Fibroblast of villous mesenchyme (primary cell): Measurements from ENCODE around the gene CHST9. TPM values are rescaled to one million over a fixed set of nuclear protein-coding genes. Genes with fewer than 3 reads are reported as not detected.

ENCODE experiments used
- DNase-seq: peaks from one replicate; pipeline ENCODE4 v3.0.0-alpha.2; 2010; ENCODE audit warnings: low read depth
- H3K4me3 ChIP-seq: 2 replicates; pipeline ENCODE4 v1.5.1; 2011; ENCODE audit warnings: low read depth, mild to moderate bottlenecking, low read length
- total RNA-seq: library from RNA; depleted of rRNA; stranded (reverse); fragments of >200 nt; gene quantifications from 2 replicates; pipeline ENCODE4 v1.2.3, GENCODE V29; 2012
- TF ChIP-seq, protein P1 (sequence below): IDR thresholded peaks from 2 replicates; pipeline ENCODE4 v1.5.1; 2012; ENCODE audit warnings: low read depth, mild to moderate bottlenecking, low read length; ENCODE audit not compliant: insufficient read depth

Gene CHST9
- total RNA-seq, 1 donor, result not detected

DNA sequence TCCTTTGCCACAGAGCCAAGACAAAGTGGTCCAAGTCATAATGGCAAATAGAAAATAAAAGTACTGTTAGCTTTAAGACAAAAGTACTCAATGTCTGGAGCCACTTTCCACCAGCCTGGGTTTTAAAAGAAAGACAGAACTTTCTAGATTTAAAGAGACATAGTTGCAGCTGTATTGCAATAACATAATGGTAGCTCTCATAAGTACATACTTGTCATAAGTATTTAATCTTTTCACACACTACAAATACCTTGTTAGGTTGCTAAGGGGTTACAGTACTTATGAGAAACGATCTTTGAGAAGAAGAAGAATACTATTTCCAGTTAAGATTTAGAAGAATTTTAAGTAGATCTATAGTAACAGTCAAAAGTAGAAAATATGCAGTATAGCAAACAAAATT is 290.7 kb downstream of the CHST9 start:
- no peak overlapping the region for H3K4me3 ChIP-seq
- DNase-seq, result no peak
- TF ChIP-seq, protein P1, sequence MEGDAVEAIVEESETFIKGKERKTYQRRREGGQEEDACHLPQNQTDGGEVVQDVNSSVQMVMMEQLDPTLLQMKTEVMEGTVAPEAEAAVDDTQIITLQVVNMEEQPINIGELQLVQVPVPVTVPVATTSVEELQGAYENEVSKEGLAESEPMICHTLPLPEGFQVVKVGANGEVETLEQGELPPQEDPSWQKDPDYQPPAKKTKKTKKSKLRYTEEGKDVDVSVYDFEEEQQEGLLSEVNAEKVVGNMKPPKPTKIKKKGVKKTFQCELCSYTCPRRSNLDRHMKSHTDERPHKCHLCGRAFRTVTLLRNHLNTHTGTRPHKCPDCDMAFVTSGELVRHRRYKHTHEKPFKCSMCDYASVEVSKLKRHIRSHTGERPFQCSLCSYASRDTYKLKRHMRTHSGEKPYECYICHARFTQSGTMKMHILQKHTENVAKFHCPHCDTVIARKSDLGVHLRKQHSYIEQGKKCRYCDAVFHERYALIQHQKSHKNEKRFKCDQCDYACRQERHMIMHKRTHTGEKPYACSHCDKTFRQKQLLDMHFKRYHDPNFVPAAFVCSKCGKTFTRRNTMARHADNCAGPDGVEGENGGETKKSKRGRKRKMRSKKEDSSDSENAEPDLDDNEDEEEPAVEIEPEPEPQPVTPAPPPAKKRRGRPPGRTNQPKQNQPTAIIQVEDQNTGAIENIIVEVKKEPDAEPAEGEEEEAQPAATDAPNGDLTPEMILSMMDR, result no peak

DNA sequence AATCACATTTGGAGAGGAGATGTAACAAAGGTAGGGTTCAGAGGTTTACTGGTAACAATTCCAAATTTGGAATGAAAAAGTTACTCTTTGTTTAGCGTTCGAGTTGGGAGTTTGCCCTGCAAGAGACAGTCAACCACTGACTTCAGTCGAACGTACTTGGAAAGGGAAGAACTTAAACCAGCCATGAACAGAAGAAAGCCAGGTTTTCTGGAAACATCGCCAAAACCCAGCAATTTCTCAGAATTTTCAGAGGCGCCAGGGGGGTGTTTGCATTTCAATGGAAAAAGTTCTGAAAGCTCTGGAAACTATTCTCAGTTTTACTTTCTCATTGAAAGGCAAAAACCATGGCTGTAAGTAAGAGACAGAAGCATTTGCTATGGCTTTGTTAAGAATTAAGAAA is 291.1 kb downstream of the CHST9 start:
- H3K4me3 ChIP-seq, result no peak overlapping the region
- DNase-seq, result no peak
- TF ChIP-seq, protein P1, result no peak

DNA sequence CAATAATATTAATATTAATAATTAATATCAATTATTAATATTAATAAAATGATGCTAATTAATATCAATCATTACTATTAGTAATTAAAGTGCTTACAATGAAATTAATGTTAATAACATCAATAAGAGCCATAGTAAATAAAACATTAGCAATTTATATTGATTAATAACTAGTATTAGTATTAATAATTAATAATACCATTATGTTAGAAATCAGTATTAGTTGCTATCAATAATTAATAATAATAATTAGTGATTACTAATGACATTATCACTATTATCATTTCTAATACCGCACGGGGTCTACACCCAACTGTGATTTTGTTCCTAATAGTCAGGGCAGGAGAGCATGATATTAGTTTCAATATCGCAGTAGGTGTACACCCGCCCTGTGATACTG is 296.8 kb downstream of the CHST9 start:
- no peak overlapping the region for H3K4me3 ChIP-seq
- TF ChIP-seq, protein P1, result no peak
- no peak for DNase-seq

DNA sequence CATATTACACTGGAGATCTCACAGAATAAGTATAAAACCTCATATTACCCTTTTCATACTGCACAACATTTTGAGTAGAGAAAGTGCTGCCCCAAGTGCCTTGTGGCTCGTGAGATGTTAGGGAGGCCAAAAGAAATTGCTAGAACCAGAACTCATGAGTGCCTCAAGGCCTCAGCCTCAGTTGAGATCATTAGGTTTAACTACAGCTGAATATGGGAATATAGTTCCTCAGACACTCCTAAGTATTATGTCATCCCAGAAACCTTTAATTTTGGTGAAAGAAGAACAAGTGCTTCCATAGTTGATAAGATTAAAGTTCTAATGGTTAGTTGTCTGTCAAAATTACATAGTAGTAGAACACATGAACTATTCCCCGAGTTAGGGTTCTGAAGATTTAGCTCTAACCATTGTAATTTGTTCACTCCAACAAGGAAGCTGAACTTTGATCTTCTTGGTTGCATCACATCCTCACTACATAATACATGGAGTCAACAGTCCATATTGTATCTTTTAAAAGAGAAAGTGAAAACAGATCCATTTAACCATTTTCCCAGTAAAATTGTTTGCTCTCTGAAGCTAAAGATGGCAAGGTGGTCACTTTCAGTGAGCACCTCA is 310.0 kb downstream of the CHST9 start:
- TF ChIP-seq, protein P1, result no peak
- DNase-seq, result no peak
- no peak overlapping the region for H3K4me3 ChIP-seq

DNA sequence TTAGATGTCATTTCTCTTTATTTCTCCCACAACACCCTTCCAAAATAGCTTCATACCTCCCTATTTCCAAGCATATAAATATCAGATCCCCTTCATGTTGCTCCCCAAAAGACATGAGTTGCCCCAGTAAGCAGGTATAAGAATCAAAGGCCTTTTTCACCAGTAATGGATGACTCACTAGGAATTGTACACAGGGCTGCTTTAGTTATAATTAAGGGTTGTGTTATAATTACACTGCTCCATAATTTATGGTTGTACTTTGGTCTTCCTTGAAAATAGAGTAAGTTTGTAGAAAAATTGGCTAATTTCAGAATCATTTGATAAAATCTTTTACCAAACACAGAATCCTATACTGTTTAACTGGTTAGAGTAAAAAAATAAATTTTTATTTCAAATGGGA is 310.8 kb downstream of the CHST9 start:
- no peak for DNase-seq
- H3K4me3 ChIP-seq, result no peak overlapping the region
- TF ChIP-seq, protein P1, result no peak

DNA sequence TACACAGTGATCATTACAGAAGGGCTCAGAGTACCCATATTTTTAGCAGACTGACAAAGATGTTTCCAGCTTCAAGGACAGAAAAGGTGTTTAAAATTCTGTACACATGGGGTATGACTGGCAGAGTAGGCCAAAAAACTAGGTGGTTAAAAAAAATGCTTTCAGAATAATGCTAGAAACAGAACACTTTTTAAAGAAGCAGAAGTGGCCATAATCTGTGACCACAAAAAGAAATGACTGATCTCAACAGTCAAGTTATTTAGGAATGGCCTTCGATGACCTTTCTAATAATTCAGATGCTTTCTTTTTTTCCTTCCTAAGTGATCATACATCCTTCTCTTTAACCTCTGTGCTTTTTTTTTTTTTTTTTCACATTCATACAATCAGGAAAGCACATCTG is 315.5 kb downstream of the CHST9 start:
- H3K4me3 ChIP-seq, result no peak overlapping the region
- DNase-seq, result no peak
- TF ChIP-seq, protein P1, result no peak

DNA sequence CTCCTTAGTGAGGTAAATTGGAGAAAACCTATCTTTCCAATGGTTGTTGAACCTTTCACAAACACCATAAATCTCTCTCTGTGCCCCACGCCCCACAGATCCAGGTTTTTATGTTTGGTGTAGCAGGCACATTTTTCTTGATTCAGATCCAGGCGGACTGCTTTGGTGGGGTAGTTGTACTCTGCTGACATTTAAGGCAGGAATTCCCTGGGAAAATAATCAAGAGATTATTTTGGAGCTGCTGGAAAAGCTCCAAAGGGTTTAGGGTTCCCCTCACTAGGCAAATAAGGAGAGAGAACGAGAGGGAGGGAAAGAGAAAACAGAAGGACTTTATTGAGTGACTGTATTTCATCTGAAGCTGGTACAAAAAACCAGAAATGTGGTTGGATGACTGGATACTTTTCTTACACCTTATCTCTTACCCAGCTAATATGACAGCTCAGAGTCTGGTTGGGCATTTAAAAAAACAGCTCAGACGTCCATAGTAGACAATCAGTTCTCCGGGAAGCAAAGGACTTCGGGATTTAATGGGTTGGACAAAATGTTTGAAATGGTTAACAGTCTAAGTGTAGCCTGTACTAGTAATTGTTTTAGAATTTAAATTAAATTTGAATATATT is 316.0 kb downstream of the CHST9 start:
- TF ChIP-seq, protein P1, result no peak
- DNase-seq, result no peak
- H3K4me3 ChIP-seq, result no peak overlapping the region
